GM12864 (cell line): ENCODE measurements around the gene SCNN1B.
"Not testable (repeated sequence)": the region's sequence is repeated elsewhere in the genome, so short reads cannot be mapped to it uniquely, and the experiment has no call there.

Source experiments
- DNase-seq: peaks from one replicate; pipeline ENCODE4 v3.0.0-alpha.2; 2011; ENCODE audit warnings: low read depth
- H3K4me3 ChIP-seq: 2 replicates; pipeline ENCODE4 v1.5.1; 2011; ENCODE audit warnings: mild to moderate bottlenecking, low read depth, low read length, control low read depth
- TF ChIP-seq, protein P1 (sequence below): IDR thresholded peaks from 2 replicates; pipeline ENCODE4 v1.5.1; 2011; ENCODE audit warnings: low read depth, mild to moderate bottlenecking, moderate library complexity, low read length, control low read depth, inconsistent platforms; ENCODE audit errors: missing control alignments

The SCNN1B gene

GRCh38 chr16:23378921-23379320 lies 76.8 kb downstream of the SCNN1B start:
- no peak for DNase-seq
- TF ChIP-seq, protein P1, sequence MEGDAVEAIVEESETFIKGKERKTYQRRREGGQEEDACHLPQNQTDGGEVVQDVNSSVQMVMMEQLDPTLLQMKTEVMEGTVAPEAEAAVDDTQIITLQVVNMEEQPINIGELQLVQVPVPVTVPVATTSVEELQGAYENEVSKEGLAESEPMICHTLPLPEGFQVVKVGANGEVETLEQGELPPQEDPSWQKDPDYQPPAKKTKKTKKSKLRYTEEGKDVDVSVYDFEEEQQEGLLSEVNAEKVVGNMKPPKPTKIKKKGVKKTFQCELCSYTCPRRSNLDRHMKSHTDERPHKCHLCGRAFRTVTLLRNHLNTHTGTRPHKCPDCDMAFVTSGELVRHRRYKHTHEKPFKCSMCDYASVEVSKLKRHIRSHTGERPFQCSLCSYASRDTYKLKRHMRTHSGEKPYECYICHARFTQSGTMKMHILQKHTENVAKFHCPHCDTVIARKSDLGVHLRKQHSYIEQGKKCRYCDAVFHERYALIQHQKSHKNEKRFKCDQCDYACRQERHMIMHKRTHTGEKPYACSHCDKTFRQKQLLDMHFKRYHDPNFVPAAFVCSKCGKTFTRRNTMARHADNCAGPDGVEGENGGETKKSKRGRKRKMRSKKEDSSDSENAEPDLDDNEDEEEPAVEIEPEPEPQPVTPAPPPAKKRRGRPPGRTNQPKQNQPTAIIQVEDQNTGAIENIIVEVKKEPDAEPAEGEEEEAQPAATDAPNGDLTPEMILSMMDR, result no peak
- no peak overlapping the region for H3K4me3 ChIP-seq

DNA sequence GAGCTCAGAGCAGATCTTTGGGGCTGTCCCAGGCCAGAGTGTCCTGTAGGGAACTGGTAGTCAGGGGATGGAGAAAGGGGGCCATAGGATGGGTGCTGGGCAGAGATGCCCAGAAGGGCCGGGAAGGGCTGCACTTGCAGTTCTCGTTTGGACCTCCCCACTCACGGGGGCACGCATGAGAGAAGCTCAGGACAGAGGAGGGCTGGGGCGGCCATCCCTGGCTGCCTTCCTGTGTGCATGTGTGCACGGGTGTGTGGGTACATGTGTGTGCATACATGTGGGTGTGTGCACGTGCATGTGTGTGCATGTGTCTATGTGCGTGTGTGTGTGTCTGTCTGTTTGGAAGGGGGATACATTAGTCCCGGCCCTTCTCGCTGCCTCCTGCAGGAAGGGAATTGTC lies 77.6 kb downstream of the SCNN1B start:
- no peak for DNase-seq
- H3K4me3 ChIP-seq, result no peak overlapping the region
- TF ChIP-seq, protein P1, result no peak

GRCh38 chr16:23380501-23380951 lies 78.4 kb downstream of the SCNN1B start:
- no peak for DNase-seq
- no peak overlapping the region for H3K4me3 ChIP-seq
- TF ChIP-seq, protein P1, result no peak

DNA sequence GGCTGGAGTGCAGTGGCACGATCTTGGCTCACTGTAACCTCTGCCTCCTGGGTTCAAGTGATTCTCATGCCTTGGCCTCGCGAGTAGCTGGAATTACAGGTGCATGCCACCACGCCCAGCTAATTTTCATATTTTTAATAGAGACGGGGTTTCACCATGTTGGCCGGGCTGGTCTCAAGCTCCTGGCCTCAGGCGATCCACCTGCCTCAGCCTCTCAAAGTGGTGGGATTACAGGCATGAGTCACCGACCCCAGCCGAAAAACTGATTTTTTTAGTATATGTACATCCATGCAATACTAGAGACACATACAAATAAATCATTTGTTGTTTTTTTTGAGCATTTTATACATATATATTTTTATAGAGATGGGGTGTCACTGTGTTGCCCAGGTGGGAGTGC lies 79.6 kb downstream of the SCNN1B start:
- DNase-seq, H3K4me3 ChIP-seq: not testable (repeated sequence)

GRCh38 chr16:23382279-23382678 lies 80.2 kb downstream of the SCNN1B start:
- TF ChIP-seq, protein P1, result no peak
- H3K4me3 ChIP-seq, result no peak overlapping the region
- no peak for DNase-seq

GRCh38 chr16:23383881-23384280 lies 81.8 kb downstream of the SCNN1B start:
- no peak overlapping the region for H3K4me3 ChIP-seq
- TF ChIP-seq, protein P1, result no peak
- no peak for DNase-seq

DNA sequence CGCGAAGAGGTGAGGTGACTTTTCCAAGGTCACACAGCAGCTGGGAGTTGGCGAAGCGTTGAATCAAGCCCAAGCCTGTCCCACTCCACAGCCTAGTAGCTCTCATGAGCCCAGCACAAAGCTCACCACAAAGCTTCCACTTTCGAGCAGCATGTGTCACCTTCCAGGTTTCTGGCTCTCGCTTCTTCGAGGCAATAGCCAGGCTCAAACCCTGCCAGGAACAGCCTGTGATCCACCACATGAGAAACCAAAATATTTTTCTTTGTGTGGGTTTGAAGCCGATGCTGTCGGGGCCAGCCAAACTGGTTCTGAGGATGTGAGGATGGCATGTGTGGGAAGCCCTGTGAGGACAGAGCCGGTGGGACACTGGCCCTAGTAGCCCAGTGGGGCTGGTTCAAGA lies 82.8 kb downstream of the SCNN1B start:
- TF ChIP-seq, protein P1, result no peak
- H3K4me3 ChIP-seq, result no peak overlapping the region
- DNase-seq, result no peak

DNA sequence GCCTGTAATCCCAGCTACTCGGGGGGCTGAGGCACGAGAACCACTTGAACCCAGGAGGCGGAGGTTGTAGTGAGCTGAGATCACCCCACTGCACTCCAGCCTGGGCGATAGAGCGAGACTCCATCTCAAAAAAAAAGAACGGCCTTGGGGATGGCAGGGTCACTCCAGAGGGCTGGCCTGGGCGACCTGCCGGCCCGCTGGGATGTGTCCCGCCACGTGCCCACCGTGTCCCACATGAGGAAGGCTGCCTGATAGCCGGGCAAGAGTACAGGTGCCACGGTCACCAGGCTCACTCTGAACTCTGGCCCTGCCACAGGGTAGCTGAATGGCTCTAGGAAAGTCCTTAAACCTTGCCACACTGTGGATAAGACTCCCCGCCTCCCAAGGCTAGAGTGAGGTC lies 83.3 kb downstream of the SCNN1B start:
- DNase-seq, result no peak
- H3K4me3 ChIP-seq, result no peak overlapping the region
- TF ChIP-seq, protein P1, result no peak
